HUES64 (cell line): Measurements from ENCODE around the gene C2orf42.

Source experiments
- H3K27ac ChIP-seq: 2 replicates; pipeline ENCODE4 v1.7.0; 2013; ENCODE audit warnings: low read depth, low read length, inconsistent platforms
- H3K27me3 ChIP-seq: 2 replicates; pipeline ENCODE4 v1.6.1; 2013; ENCODE audit warnings: mild to moderate bottlenecking, low read length; ENCODE audit not compliant: insufficient read depth
- H3K36me3 ChIP-seq: 2 replicates; pipeline ENCODE4 v1.6.1; 2013; ENCODE audit warnings: mild to moderate bottlenecking, low read length; ENCODE audit not compliant: insufficient read depth
- H3K4me1 ChIP-seq: 2 replicates; pipeline ENCODE4 v1.6.1; 2013; ENCODE audit warnings: mild to moderate bottlenecking, low read length, moderate library complexity; ENCODE audit not compliant: insufficient read depth
- H3K4me3 ChIP-seq: 2 replicates; pipeline ENCODE4 v1.5.1; 2013; ENCODE audit warnings: mild to moderate bottlenecking, low read length, moderate library complexity
- H3K9ac ChIP-seq: 2 replicates; pipeline ENCODE4 v1.6.1; 2013; ENCODE audit warnings: mild to moderate bottlenecking, low read depth, low read length
- H3K9me3 ChIP-seq: 2 replicates; pipeline ENCODE4 v1.6.1; 2013; ENCODE audit warnings: low read depth, low read length; ENCODE audit not compliant: insufficient read depth
- WGBS: fragments of 150-250, 120-280 bp; methylation state at CpG from one replicate; pipeline ENCODE4 v1.1.7; 2013; ENCODE audit warnings: missing lambda C conversion rate; 5-methylcytosine and 5-hydroxymethylcytosine counted together

The C2orf42 gene

GRCh38 chr2:70126413-70126812 is 64.4 kb downstream of the C2orf42 start:
- Histone ChIP-seq H3K36me3 (no peaks in the 10 kb centered on the region), H3K9ac (no peak overlapping the region), H3K27me3 (no peaks in the 10 kb centered on the region), H3K9me3 (no peaks in the 10 kb centered on the region), H3K4me3 (no peak overlapping the region), H3K4me1 (peaks cover 29% of the 10 kb centered on the region), H3K27ac (no peak overlapping the region)
- 95% methylated on average over 2 of the region's 2 CpGs for WGBS

GRCh38 chr2:70125498-70125898 is 65.3 kb downstream of the C2orf42 start:
- 83% methylated on average over 13 of the region's 13 CpGs for WGBS
- H3K27me3 ChIP-seq: no peaks in the 10 kb centered on the region

GRCh38 chr2:70124983-70125480 is 65.8 kb downstream of the C2orf42 start:
- peak overlapping the region; percentile 99 for H3K27ac ChIP-seq
- peaks cover 33% of the 10 kb centered on the region for H3K4me1 ChIP-seq
- peak overlapping the region; percentile 100 for H3K9ac ChIP-seq
- H3K36me3 ChIP-seq: no peaks in the 10 kb centered on the region
- H3K9me3 ChIP-seq: no peaks in the 10 kb centered on the region
- H3K27me3 ChIP-seq: no peaks in the 10 kb centered on the region
- 1% methylated on average over 36 of the region's 36 CpGs for WGBS
- H3K4me3 ChIP-seq: peak overlapping the region; percentile 71

More at GRCh38 chr2:70125498-70125898, 65.3 kb downstream of the C2orf42 start:
- H3K9ac ChIP-seq: peak overlapping the region; percentile 100
- peak overlapping the region; percentile 71 for H3K4me3 ChIP-seq
- peaks cover 33% of the 10 kb centered on the region for H3K4me1 ChIP-seq
- no peaks in the 10 kb centered on the region for H3K9me3 ChIP-seq
- H3K27ac ChIP-seq: peak overlapping the region; percentile 99
- no peaks in the 10 kb centered on the region for H3K36me3 ChIP-seq

GRCh38 chr2:70123829-70124116 is 67.0 kb downstream of the C2orf42 start:
- Histone ChIP-seq H3K9me3 (no peaks in the 10 kb centered on the region), H3K27me3 (no peaks in the 10 kb centered on the region), H3K27ac (peak overlapping the region; percentile 99), H3K4me3 (peak overlapping the region; percentile 71), H3K36me3 (no peaks in the 10 kb centered on the region), H3K9ac (peak overlapping the region; percentile 100), H3K4me1 (peaks cover 37% of the 10 kb centered on the region)
- 20% methylated on average over 11 of the region's 11 CpGs for WGBS

- H3K27ac ChIP-seq: peak overlapping the region; percentile 99
- H3K4me3 ChIP-seq: peak overlapping the region; percentile 71
- peaks cover 40% of the 10 kb centered on the region for H3K4me1 ChIP-seq
- 33% methylated on average over 20 of the region's 20 CpGs for WGBS
- H3K36me3 ChIP-seq: no peaks in the 10 kb centered on the region
- H3K9me3 ChIP-seq: no peaks in the 10 kb centered on the region
- no peaks in the 10 kb centered on the region for H3K27me3 ChIP-seq
- peak overlapping the region; percentile 100 for H3K9ac ChIP-seq
These were observed 67.6 kb downstream of the C2orf42 start for GRCh38 chr2:70123051-70123828.

- Histone ChIP-seq H3K4me1 (peaks cover 35% of the 10 kb centered on the region), H3K27ac (no peak overlapping the region), H3K36me3 (no peaks in the 10 kb centered on the region), H3K9ac (no peak overlapping the region), H3K27me3 (no peaks in the 10 kb centered on the region), H3K9me3 (no peaks in the 10 kb centered on the region), H3K4me3 (no peak overlapping the region)
- 94% methylated on average over 4 of the region's 4 CpGs for WGBS
These were observed 68.3 kb downstream of the C2orf42 start for GRCh38 chr2:70122470-70122869.

GRCh38 chr2:70121627-70122372 is 69.0 kb downstream of the C2orf42 start:
- no peaks in the 10 kb centered on the region for H3K27me3 ChIP-seq
- H3K27ac ChIP-seq: peak overlapping the region; percentile 51; the same call in 1 of the 2 replicates
- H3K36me3 ChIP-seq: no peaks in the 10 kb centered on the region
- H3K4me1 ChIP-seq: peaks cover 37% of the 10 kb centered on the region
- H3K9ac ChIP-seq: no peak overlapping the region
- H3K9me3 ChIP-seq: no peaks in the 10 kb centered on the region
- no peak overlapping the region for H3K4me3 ChIP-seq
- WGBS: 74% methylated on average over 6 of the region's 6 CpGs

GRCh38 chr2:70118798-70119454 is 71.9 kb downstream of the C2orf42 start:
- Histone ChIP-seq H3K36me3 (no peaks in the 10 kb centered on the region), H3K9ac (peak overlapping the region; percentile 45; the same call in 1 of the 2 replicates), H3K27ac (peak overlapping the region; percentile 63), H3K27me3 (no peaks in the 10 kb centered on the region), H3K4me1 (peaks cover 43% of the 10 kb centered on the region), H3K9me3 (no peaks in the 10 kb centered on the region), H3K4me3 (peak overlapping the region; percentile 23; the same call in 1 of the 2 replicates)
- 20% methylated on average over 4 of the region's 4 CpGs for WGBS

GRCh38 chr2:70116936-70117552 is 73.8 kb downstream of the C2orf42 start:
- WGBS: over 99% methylated on average over 2 of the region's 2 CpGs
- Histone ChIP-seq H3K27me3 (no peaks in the 10 kb centered on the region), H3K9ac (no peak overlapping the region), H3K27ac (no peak overlapping the region), H3K4me3 (no peak overlapping the region), H3K4me1 (peaks cover 43% of the 10 kb centered on the region), H3K36me3 (no peaks in the 10 kb centered on the region), H3K9me3 (no peaks in the 10 kb centered on the region)

- Histone ChIP-seq H3K27ac (no peak overlapping the region; the same call in 1 of the 2 replicates), H3K27me3 (no peaks in the 10 kb centered on the region), H3K4me3 (no peak overlapping the region), H3K9me3 (no peaks in the 10 kb centered on the region), H3K4me1 (peaks cover 37% of the 10 kb centered on the region), H3K9ac (no peak overlapping the region), H3K36me3 (no peaks in the 10 kb centered on the region)
- 83% methylated on average over 8 of the region's 8 CpGs for WGBS
These were observed 75.0 kb downstream of the C2orf42 start for GRCh38 chr2:70115646-70116442.
